GM23338 (cell line): ENCODE measurements around the gene ORAI3. TPM values are rescaled to one million over a fixed set of nuclear protein-coding genes. Genes with fewer than 3 reads are reported as not detected.

Experiments
- ATAC-seq: fragments of 200-7000 bp; cut with Tn5 transposase; 3 replicates; pipeline ENCODE4 v1.9.1; 2020
- DNase-seq: peaks from one replicate; pipeline ENCODE4 v3.0.0-alpha.2; 2015; ENCODE audit warnings: low spot score
- H2AFZ ChIP-seq: fragments of 200-600 bp; sonication (generic); 2 replicates; pipeline ENCODE4 v1.8.0; 2016; ENCODE audit warnings: antibody characterized with exemption, mild to moderate bottlenecking, moderate library complexity
- H3F3A ChIP-seq: fragments of 200-600 bp; sonication (generic); replicated peaks from 2 replicates; pipeline ENCODE4 v1.8.0; 2017; ENCODE audit warnings: antibody characterized with exemption, mixed run types, low read depth
- H3K27ac ChIP-seq: fragments of 200-600 bp; sonication (generic); 2 replicates; pipeline ENCODE4 v1.6.1; 2016; ENCODE audit warnings: low read depth
- H3K27me3 ChIP-seq: fragments of 200-600 bp; sonication (generic); 2 replicates; pipeline ENCODE4 v1.8.0; 2016; ENCODE audit warnings: mild to moderate bottlenecking, mixed run types, moderate library complexity; ENCODE audit not compliant: insufficient read depth
- H3K36me3 ChIP-seq: fragments of 200-600 bp; sonication (generic); 2 replicates; pipeline ENCODE4 v1.8.0; 2016; ENCODE audit warnings: mild to moderate bottlenecking; ENCODE audit not compliant: insufficient read depth
- H3K4me1 ChIP-seq: fragments of 200-600 bp; sonication (generic); 2 replicates; pipeline ENCODE4 v1.8.0; 2016; ENCODE audit warnings: mild to moderate bottlenecking, moderate library complexity; ENCODE audit not compliant: insufficient read depth
- H3K4me2 ChIP-seq: fragments of 200-600 bp; sonication (generic); 2 replicates; pipeline ENCODE4 v1.7.1; 2017; ENCODE audit warnings: mixed run types
- H3K4me3 ChIP-seq: fragments of 200-600 bp; sonication (generic); 2 replicates; pipeline ENCODE4 v1.6.1; 2016; ENCODE audit warnings: mixed run types
- H3K79me2 ChIP-seq: fragments of 200-600 bp; sonication (generic); replicated peaks from 2 replicates; pipeline ENCODE4 v1.8.0; 2017; ENCODE audit warnings: mild to moderate bottlenecking; ENCODE audit not compliant: insufficient read depth
- H3K9me2 ChIP-seq: fragments of 200-600 bp; sonication (generic); 2 replicates; pipeline ENCODE4 v1.8.0; 2017; ENCODE audit not compliant: insufficient read depth
- H4K20me1 ChIP-seq: fragments of 200-600 bp; sonication (generic); replicated peaks from 2 replicates; pipeline ENCODE4 v1.8.0; 2017; ENCODE audit warnings: mild to moderate bottlenecking; ENCODE audit not compliant: insufficient read depth
- H3K27ac Mint-ChIP-seq: 2 replicates; pipeline ENCODE4 v1.8.0; 2020; ENCODE audit warnings: inconsistent platforms, mild to moderate bottlenecking, moderate library complexity, mixed read lengths
- H3K27me3 Mint-ChIP-seq: 3 replicates; pipeline ENCODE4 v1.8.0; 2022; ENCODE audit warnings: low read depth, mild to moderate bottlenecking, moderate library complexity, mixed read lengths, inconsistent platforms; ENCODE audit not compliant: insufficient read depth, poor library complexity
- H3K36me3 Mint-ChIP-seq: 3 replicates; pipeline ENCODE4 v1.8.0; 2021; ENCODE audit warnings: low read depth, mild to moderate bottlenecking, inconsistent platforms, moderate library complexity, mixed read lengths
- H3K4me1 Mint-ChIP-seq: 3 replicates; pipeline ENCODE4 v1.8.0; 2020; ENCODE audit warnings: mild to moderate bottlenecking, inconsistent platforms, mixed read lengths
- H3K4me3 Mint-ChIP-seq: 3 replicates; pipeline ENCODE4 v1.8.0; 2021; ENCODE audit warnings: moderate library complexity, mild to moderate bottlenecking, inconsistent platforms, mixed read lengths
- H3K9me3 Mint-ChIP-seq: 3 replicates; pipeline ENCODE4 v1.8.0; 2020; ENCODE audit warnings: moderate library complexity, mild to moderate bottlenecking, inconsistent platforms, mixed read lengths
- CREB1 ChIP-seq: fragments of 250-450 bp; sonication (Bioruptor Pico); IDR thresholded peaks from 2 replicates; pipeline ENCODE4 v1.5.0; 2020; ENCODE audit warnings: low read depth, mild to moderate bottlenecking, moderate library complexity
- EZH2 ChIP-seq: fragments of 200-600 bp; sonication (generic); IDR thresholded peaks from one replicate; pipeline ENCODE4 v1.8.0; 2017; ENCODE audit warnings: antibody characterized with exemption, mild to moderate bottlenecking, low read depth; ENCODE audit not compliant: unreplicated experiment
- EZH2phosphoT487 ChIP-seq: fragments of 200-600 bp; sonication (generic); IDR thresholded peaks from one replicate; pipeline ENCODE4 v1.8.1; 2018; ENCODE audit warnings: antibody characterized with exemption; ENCODE audit not compliant: unreplicated experiment
- JUNB ChIP-seq: IDR thresholded peaks from one replicate; pipeline ENCODE4 v1.6.1; 2016; ENCODE audit warnings: antibody characterized with exemption; ENCODE audit not compliant: unreplicated experiment
- NANOG ChIP-seq: IDR thresholded peaks from 2 replicates; pipeline ENCODE4 v1.6.1; 2016; ENCODE audit warnings: antibody characterized with exemption, borderline replicate concordance
- POLR2AphosphoS5 ChIP-seq: IDR thresholded peaks from 2 replicates; pipeline ENCODE4 v1.6.1; 2016; ENCODE audit warnings: antibody characterized with exemption, low read depth
- STAT1 ChIP-seq: IDR thresholded peaks from one replicate; pipeline ENCODE4 v1.6.1; 2016; ENCODE audit warnings: antibody characterized with exemption; ENCODE audit not compliant: unreplicated experiment
- ZNF114 ChIP-seq: fragments of 250-450 bp; sonication (Bioruptor Pico); IDR thresholded peaks from 2 replicates; pipeline ENCODE4 v1.5.0; 2020; ENCODE audit warnings: mild to moderate bottlenecking, moderate library complexity
- ZNF331 ChIP-seq: fragments of 250-450 bp; sonication (Bioruptor Pico); IDR thresholded peaks from 2 replicates; pipeline ENCODE4 v1.5.0; 2020; ENCODE audit warnings: low read depth, mild to moderate bottlenecking, moderate library complexity
- polyA plus RNA-seq: library from polyadenylated mRNA; unstranded; fragments of >200 nt; fragmentation: Nextera tagmentation; extraction: Ambion mirVana; gene quantifications from 2 replicates; pipeline ENCODE4 v1.2.1, GENCODE V29; 2016
- total RNA-seq: library from RNA; depleted of rRNA; stranded (reverse); fragments of >200 nt; shearing (Covaris generic); gene quantifications from 2 replicates; pipeline ENCODE4 v1.2.3, GENCODE V29; 2014
- TF ChIP-seq, protein P1 (sequence below): IDR thresholded peaks from 2 replicates; pipeline ENCODE4 v1.6.1; 2016; ENCODE audit warnings: antibody characterized with exemption
- TF ChIP-seq, protein P2 (sequence below), 2 experiments: fragments of 200-600 bp in 1 of 2; sonication (generic) in 1 of 2; conservative IDR thresholded peaks; 2 replicates each; pipeline versions ENCODE4 v1.5.1 to v1.6.1; 2016 to 2017; ENCODE audit warnings: antibody characterized with exemption in 2 of 2, low read depth in 2 of 2, mild to moderate bottlenecking in 2 of 2, moderate library complexity in 1 of 2
- TF ChIP-seq, protein P3 (sequence below): IDR thresholded peaks from one replicate; pipeline ENCODE4 v1.6.1; 2018; ENCODE audit warnings: antibody characterized with exemption; ENCODE audit not compliant: unreplicated experiment
- TF ChIP-seq, protein P4 (sequence below): fragments of 250-450 bp; sonication (Bioruptor Pico); IDR thresholded peaks from 2 replicates; pipeline ENCODE4 v1.5.0; 2020; ENCODE audit warnings: mild to moderate bottlenecking, moderate library complexity

The ORAI3 gene
- total and polyA plus RNA-seq, 2 experiments from 2014 or later: 6.9 to 15.9 TPM

DNA sequence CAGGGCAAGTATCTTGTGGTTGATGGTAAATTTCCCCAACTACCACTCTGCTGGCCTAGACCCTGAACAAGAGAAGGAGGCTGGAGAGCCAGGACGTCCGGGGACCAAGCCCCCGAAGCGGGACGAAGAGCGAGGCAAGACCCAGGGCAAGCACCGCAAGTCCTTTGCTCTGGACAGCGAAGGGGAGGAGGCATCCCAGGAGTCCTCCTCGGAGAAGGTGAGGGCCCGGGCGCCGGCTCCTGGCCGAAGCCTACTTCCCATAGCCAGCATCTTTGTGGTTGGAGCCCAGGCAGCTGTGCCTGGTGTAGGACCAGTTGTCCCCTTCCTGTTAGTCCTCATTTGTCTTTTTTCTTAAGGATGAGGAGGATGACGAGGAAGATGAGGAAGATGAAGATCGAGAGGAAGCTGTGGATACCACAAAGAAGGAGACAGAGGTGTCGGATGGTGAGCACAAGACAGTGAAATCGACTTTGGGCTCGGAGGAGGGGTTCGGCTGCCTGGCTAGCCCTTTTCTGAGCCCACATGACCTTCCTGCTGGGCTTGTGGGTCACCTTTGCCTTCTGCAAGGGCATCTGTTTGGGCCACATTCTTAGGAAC, 20.5 kb downstream of the ORAI3 start:
- Histone ChIP-seq H4K20me1 (no peaks in the 10 kb centered on the region; the same call in none of the 2 replicates), H3K27ac (no peak overlapping the region), H3K36me3 (peaks cover 46% of the 10 kb centered on the region), H3K4me2 (no peak overlapping the region), H2AFZ (no peak overlapping the region), H3K27me3 (no peaks in the 10 kb centered on the region), H3K4me1 (no peaks in the 10 kb centered on the region), H3K4me3 (no peak overlapping the region), H3K9me2 (no peaks in the 10 kb centered on the region), H3F3A (no peaks in the 10 kb centered on the region), H3K79me2 (no peaks in the 10 kb centered on the region)
- Mint-ChIP-seq H3K36me3 (peaks cover 88% of the 10 kb centered on the region), H3K27ac (no peak overlapping the region), H3K4me3 (no peak overlapping the region), H3K4me1 (no peaks in the 10 kb centered on the region; the same call in 2 of the 3 replicates), H3K27me3 (peaks cover 12% of the 10 kb centered on the region), H3K9me3 (no peaks in the 10 kb centered on the region)
- TF ChIP-seq, protein P1, sequence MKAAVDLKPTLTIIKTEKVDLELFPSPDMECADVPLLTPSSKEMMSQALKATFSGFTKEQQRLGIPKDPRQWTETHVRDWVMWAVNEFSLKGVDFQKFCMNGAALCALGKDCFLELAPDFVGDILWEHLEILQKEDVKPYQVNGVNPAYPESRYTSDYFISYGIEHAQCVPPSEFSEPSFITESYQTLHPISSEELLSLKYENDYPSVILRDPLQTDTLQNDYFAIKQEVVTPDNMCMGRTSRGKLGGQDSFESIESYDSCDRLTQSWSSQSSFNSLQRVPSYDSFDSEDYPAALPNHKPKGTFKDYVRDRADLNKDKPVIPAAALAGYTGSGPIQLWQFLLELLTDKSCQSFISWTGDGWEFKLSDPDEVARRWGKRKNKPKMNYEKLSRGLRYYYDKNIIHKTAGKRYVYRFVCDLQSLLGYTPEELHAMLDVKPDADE: no peak
- TF ChIP-seq CREB1 (CRISPR knock-in tag) (no peak), EZH2 (no peak), ZNF114 (CRISPR knock-in tag) (no peak), ZNF331 (CRISPR knock-in tag) (no peak), JUNB (no peak), NANOG (no peak), STAT1 (no peak), EZH2phosphoT487 (no peak), POLR2AphosphoS5 (no peak)
- TF ChIP-seq, protein P2, sequence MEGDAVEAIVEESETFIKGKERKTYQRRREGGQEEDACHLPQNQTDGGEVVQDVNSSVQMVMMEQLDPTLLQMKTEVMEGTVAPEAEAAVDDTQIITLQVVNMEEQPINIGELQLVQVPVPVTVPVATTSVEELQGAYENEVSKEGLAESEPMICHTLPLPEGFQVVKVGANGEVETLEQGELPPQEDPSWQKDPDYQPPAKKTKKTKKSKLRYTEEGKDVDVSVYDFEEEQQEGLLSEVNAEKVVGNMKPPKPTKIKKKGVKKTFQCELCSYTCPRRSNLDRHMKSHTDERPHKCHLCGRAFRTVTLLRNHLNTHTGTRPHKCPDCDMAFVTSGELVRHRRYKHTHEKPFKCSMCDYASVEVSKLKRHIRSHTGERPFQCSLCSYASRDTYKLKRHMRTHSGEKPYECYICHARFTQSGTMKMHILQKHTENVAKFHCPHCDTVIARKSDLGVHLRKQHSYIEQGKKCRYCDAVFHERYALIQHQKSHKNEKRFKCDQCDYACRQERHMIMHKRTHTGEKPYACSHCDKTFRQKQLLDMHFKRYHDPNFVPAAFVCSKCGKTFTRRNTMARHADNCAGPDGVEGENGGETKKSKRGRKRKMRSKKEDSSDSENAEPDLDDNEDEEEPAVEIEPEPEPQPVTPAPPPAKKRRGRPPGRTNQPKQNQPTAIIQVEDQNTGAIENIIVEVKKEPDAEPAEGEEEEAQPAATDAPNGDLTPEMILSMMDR (conservative IDR thresholded peaks at IDR 0.05; ENCODE audit: low read depth in 2 of 2): no peak
- TF ChIP-seq, protein P3, sequence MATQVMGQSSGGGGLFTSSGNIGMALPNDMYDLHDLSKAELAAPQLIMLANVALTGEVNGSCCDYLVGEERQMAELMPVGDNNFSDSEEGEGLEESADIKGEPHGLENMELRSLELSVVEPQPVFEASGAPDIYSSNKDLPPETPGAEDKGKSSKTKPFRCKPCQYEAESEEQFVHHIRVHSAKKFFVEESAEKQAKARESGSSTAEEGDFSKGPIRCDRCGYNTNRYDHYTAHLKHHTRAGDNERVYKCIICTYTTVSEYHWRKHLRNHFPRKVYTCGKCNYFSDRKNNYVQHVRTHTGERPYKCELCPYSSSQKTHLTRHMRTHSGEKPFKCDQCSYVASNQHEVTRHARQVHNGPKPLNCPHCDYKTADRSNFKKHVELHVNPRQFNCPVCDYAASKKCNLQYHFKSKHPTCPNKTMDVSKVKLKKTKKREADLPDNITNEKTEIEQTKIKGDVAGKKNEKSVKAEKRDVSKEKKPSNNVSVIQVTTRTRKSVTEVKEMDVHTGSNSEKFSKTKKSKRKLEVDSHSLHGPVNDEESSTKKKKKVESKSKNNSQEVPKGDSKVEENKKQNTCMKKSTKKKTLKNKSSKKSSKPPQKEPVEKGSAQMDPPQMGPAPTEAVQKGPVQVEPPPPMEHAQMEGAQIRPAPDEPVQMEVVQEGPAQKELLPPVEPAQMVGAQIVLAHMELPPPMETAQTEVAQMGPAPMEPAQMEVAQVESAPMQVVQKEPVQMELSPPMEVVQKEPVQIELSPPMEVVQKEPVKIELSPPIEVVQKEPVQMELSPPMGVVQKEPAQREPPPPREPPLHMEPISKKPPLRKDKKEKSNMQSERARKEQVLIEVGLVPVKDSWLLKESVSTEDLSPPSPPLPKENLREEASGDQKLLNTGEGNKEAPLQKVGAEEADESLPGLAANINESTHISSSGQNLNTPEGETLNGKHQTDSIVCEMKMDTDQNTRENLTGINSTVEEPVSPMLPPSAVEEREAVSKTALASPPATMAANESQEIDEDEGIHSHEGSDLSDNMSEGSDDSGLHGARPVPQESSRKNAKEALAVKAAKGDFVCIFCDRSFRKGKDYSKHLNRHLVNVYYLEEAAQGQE: no peak
- TF ChIP-seq, protein P4, sequence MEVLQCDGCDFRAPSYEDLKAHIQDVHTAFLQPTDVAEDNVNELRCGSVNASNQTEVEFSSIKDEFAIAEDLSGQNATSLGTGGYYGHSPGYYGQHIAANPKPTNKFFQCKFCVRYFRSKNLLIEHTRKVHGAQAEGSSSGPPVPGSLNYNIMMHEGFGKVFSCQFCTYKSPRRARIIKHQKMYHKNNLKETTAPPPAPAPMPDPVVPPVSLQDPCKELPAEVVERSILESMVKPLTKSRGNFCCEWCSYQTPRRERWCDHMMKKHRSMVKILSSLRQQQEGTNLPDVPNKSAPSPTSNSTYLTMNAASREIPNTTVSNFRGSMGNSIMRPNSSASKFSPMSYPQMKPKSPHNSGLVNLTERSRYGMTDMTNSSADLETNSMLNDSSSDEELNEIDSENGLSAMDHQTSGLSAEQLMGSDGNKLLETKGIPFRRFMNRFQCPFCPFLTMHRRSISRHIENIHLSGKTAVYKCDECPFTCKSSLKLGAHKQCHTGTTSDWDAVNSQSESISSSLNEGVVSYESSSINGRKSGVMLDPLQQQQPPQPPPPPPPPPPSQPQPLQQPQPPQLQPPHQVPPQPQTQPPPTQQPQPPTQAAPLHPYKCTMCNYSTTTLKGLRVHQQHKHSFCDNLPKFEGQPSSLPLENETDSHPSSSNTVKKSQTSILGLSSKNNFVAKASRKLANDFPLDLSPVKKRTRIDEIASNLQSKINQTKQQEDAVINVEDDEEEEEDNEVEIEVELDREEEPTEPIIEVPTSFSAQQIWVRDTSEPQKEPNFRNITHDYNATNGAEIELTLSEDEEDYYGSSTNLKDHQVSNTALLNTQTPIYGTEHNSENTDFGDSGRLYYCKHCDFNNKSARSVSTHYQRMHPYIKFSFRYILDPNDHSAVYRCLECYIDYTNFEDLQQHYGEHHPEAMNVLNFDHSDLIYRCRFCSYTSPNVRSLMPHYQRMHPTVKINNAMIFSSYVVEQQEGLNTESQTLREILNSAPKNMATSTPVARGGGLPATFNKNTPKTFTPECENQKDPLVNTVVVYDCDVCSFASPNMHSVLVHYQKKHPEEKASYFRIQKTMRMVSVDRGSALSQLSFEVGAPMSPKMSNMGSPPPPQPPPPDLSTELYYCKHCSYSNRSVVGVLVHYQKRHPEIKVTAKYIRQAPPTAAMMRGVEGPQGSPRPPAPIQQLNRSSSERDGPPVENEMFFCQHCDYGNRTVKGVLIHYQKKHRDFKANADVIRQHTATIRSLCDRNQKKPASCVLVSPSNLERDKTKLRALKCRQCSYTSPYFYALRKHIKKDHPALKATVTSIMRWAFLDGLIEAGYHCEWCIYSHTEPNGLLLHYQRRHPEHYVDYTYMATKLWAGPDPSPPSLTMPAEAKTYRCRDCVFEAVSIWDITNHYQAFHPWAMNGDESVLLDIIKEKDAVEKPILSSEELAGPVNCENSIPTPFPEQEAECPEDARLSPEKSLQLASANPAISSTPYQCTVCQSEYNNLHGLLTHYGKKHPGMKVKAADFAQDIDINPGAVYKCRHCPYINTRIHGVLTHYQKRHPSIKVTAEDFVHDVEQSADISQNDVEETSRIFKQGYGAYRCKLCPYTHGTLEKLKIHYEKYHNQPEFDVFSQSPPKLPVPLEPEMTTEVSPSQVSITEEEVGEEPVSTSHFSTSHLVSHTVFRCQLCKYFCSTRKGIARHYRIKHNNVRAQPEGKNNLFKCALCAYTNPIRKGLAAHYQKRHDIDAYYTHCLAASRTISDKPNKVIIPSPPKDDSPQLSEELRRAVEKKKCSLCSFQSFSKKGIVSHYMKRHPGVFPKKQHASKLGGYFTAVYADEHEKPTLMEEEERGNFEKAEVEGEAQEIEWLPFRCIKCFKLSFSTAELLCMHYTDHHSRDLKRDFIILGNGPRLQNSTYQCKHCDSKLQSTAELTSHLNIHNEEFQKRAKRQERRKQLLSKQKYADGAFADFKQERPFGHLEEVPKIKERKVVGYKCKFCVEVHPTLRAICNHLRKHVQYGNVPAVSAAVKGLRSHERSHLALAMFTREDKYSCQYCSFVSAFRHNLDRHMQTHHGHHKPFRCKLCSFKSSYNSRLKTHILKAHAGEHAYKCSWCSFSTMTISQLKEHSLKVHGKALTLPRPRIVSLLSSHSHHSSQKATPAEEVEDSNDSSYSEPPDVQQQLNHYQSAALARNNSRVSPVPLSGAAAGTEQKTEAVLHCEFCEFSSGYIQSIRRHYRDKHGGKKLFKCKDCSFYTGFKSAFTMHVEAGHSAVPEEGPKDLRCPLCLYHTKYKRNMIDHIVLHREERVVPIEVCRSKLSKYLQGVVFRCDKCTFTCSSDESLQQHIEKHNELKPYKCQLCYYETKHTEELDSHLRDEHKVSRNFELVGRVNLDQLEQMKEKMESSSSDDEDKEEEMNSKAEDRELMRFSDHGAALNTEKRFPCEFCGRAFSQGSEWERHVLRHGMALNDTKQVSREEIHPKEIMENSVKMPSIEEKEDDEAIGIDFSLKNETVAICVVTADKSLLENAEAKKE (CRISPR knock-in tag): no peak
- DNase-seq (no peak), ATAC-seq (no peak)
